Activated T-helper 1 cell treated with anti-CD3 and anti-CD28 coated beads, Interleukin-2, amount 50 U/mL, for 16 hours (primary cell): ENCODE measurements around the gene DTD2.
"Not testable (repeated sequence)": the region's sequence is repeated elsewhere in the genome, so short reads cannot be mapped to it uniquely, and the experiment has no call there.

Experiments used
- DNase-seq, 2 donors: peaks; one replicate each; pipeline ENCODE4 v3.0.0-alpha.2; 2020; ENCODE audit warnings: low read depth in 1 of 2, low spot score in 1 of 2

Gene DTD2

GRCh38 chr14:31456841-31457664, at the start of gene DTD2:
TSS of gene DTD2 (minus strand) at chr14:31457506. CDS start at chr14:31457393, 113 bp downstream.
- DNase-seq = peak; percentile 82

GRCh38 chr14:31505411-31505810, 48.1 kb upstream of the DTD2 start:
- DNase-seq = no peak

- DNase-seq = no peak
Measured at GRCh38 chr14:31501870-31502269, 44.6 kb upstream of the DTD2 start.

GRCh38 chr14:31492759-31493498, 35.6 kb upstream of the DTD2 start:
- no peak for DNase-seq

- no peak for DNase-seq
Measured at GRCh38 chr14:31489691-31490090, 32.4 kb upstream of the DTD2 start.

GRCh38 chr14:31487886-31488285, 30.6 kb upstream of the DTD2 start, which contains the start of gene GPR33:
TSS of gene GPR33 (minus strand) at chr14:31488039. CDS start at chr14:31483965, 4,074 bp downstream.
- DNase-seq = no peak

GRCh38 chr14:31486764-31487163, 29.5 kb upstream of the DTD2 start:
- DNase-seq = no peak

- no peak for DNase-seq
Measured at GRCh38 chr14:31484754-31485153, 27.4 kb upstream of the DTD2 start.

GRCh38 chr14:31480156-31480555, 22.9 kb upstream of the DTD2 start:
- DNase-seq = no peak

- no peak for DNase-seq
Measured at GRCh38 chr14:31479027-31479426, 21.7 kb upstream of the DTD2 start.

GRCh38 chr14:31477248-31477647, 19.9 kb upstream of the DTD2 start:
- DNase-seq = no peak

GRCh38 chr14:31476131-31476866, 19.0 kb upstream of the DTD2 start:
- DNase-seq = no peak

GRCh38 chr14:31466554-31466953, 9.2 kb upstream of the DTD2 start:
- no peak for DNase-seq

GRCh38 chr14:31465111-31465510, 7.8 kb upstream of the DTD2 start:
- DNase-seq = no peak

- DNase-seq = not testable (repeated sequence)
Measured at GRCh38 chr14:31462450-31462849, 5.1 kb upstream of the DTD2 start.

- no peak for DNase-seq
Measured at GRCh38 chr14:31461545-31461944, 4.2 kb upstream of the DTD2 start.

GRCh38 chr14:31457665-31458659, 656 bp upstream of the DTD2 start:
- no peak for DNase-seq

- DNase-seq = no peak
Measured at GRCh38 chr14:31449971-31450610, 7.2 kb downstream of the DTD2 start.

GRCh38 chr14:31449136-31449535, 8.2 kb downstream of the DTD2 start:
- DNase-seq = no peak

GRCh38 chr14:31445703-31446102, 11.6 kb downstream of the DTD2 start:
- no peak for DNase-seq
